Hematopoietic multipotent progenitor cell treated with erythropoietin and hydrocortisone succinate and interleukin-3 and kit ligand, for 6 days (in vitro differentiated cells): Measurements from ENCODE around the gene DNAJB8.
A peak's percentile ranks its signal among the peaks of the same experiment; 100 is the strongest.

Experiments used
- DNase-seq: peaks from one replicate; pipeline ENCODE4 v3.0.0-alpha.2; 2015

DNAJB8 gene

GRCh38 chr3:128463771-128464170, 2.9 kb downstream of the DNAJB8 start:
- no peak for DNase-seq

DNA sequence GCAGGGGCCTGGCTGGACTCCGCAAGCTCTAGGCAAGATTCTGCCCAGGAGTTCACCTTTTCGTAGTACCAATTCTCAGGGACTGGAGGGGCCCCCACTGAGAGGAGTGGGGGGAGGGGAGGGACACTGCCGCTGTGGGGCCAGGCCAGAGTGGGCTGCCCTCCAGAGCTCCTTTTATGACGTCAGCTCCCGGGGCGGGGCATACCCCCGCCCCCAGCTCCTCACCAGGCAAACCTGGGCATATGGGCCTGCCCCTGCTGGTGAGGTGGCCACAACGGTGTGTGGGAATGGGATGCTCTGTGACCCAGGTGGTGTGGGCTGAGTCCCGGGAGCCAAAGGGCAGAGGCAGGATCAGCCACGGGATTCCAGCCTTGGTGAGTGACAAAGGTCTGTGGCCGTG, 3.3 kb downstream of the DNAJB8 start:
- no peak for DNase-seq

DNA sequence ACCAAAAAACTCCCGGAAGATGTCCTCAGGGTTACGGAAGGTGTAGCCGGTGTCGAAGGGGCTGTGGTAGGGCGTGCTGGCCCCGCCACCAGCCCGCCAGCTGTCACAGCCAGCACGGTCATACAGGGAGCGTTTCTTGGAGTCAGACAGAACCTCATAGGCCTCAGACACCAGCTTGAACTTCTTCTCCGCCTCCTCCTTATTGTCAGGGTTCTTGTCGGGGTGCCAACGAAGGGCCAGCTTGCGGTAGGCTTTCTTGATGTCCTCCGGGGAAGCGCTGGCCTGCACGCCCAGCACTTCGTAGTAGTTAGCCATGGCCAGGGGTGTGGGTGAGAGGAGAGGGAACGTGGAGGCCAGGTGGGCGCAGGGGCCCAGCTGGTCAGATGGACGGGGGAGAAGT, 3.8 kb downstream of the DNAJB8 start:
- DNase-seq, result no peak

DNA sequence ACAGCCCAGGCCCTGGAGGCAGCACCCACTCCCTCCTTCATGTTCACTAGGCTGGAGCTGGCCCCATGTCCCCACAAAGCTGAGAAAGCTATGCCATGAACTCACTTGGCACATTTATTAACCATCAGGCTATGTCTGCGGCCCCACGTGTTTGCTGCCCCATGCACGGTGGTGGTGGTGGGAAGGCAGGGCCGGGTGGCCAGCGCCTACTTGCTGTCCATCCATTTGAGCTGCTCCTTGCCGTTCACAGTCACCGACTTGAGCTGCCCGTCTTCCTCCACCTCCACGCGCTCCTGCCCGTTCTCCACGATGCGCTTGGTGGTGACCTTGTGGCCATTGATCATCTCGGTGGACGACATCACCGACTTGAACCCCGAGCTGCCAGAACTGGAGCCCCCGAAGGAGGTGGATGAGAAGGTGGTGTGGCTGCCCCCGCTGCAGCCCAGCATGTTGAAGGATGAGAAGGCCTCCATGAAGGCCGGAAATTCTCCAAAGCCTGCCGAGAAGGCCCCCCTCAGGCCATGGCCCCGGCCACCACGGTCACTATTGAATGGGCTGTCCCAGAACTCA, 4.3 kb downstream of the DNAJB8 start:
- no peak for DNase-seq

DNA sequence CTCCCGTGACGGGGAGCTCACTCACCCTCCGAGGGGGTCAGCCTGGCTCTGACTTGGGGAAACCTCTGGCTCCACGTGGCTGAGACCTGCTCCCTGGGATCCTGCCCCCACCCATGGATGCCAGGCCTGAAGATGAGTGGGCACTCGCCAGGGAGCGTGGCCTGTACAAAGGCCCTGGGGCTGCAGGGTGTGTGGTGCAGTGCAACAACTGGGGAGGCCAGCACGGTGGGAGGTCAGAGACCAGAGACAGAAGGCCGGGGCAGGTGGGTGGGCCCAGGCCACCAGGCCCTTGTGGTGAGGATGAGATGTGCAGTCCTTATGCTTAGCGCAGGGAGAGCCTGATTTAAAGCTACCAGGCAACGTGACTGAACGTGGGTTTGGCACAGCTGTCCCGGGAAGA, 5.0 kb downstream of the DNAJB8 start:
- no peak for DNase-seq

DNA sequence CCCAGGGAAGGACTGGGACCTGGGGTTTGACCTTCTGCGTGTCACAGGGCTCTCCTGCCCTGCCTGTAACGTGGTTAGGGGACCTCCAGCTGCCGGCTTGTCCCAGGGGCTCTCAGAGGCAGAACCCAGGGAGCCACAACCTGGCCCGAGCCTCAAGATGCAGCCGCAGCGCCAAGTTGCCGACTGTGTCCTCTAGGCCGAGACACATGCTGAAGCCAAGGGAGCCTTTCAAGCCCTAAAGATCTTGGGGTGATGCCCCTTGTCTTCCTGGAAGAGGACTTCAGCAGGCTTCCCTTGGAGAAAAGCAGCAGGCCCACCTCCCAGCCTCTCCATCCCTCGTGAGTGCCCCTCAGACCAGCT, 7.2 kb downstream of the DNAJB8 start:
- DNase-seq, result no peak

GRCh38 chr3:128458746-128459460, 7.8 kb downstream of the DNAJB8 start:
- no peak for DNase-seq

- DNase-seq, result no peak
These were observed 8.8 kb downstream of the DNAJB8 start for GRCh38 chr3:128457937-128458336.

DNA sequence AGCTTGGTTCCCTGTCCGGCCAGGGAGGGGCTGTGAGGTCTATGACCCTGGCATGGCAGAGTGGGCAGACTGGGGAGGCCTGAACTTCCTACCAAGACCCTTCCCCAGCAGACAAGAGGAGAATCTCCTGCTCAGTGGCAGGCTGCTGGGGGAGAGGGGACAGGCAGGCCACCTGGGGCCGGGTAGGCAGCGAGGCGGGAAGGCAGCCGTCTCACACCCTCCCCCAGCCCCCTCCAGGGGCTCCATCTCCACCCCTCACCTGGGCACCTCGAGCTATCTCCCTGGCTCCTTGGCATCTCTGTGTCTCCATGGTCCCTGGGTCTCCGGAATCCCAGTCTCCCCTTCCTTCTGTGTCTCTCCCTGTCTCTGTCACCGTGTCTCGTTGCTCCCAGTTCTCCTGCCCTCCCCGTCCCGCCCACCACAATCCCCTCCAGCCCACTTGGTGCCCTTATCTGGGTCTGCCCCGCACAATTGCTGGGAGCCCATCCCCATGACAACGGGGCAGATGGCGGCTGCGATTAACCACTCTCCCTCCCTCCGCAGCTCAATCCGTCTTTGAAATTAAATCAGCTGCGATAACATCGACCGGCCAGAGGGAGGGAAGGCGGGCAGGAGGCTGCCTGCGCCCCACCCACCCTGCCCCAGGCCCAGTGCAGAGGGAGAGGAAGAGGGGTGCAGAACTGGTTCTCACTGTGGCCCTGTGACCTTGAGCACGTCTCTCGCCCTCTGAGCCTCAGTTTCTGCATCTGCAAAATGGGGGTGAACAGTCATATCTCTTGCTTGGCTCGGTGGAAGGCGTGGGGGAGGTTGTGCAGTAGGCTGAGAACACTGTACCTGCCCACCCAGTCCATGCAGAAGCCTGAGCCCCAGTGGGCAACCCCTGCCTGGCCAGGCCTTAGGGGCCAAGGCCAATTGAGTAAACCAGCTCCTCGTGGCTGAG, 9.6 kb downstream of the DNAJB8 start:
- DNase-seq, result peak; percentile 81

DNA sequence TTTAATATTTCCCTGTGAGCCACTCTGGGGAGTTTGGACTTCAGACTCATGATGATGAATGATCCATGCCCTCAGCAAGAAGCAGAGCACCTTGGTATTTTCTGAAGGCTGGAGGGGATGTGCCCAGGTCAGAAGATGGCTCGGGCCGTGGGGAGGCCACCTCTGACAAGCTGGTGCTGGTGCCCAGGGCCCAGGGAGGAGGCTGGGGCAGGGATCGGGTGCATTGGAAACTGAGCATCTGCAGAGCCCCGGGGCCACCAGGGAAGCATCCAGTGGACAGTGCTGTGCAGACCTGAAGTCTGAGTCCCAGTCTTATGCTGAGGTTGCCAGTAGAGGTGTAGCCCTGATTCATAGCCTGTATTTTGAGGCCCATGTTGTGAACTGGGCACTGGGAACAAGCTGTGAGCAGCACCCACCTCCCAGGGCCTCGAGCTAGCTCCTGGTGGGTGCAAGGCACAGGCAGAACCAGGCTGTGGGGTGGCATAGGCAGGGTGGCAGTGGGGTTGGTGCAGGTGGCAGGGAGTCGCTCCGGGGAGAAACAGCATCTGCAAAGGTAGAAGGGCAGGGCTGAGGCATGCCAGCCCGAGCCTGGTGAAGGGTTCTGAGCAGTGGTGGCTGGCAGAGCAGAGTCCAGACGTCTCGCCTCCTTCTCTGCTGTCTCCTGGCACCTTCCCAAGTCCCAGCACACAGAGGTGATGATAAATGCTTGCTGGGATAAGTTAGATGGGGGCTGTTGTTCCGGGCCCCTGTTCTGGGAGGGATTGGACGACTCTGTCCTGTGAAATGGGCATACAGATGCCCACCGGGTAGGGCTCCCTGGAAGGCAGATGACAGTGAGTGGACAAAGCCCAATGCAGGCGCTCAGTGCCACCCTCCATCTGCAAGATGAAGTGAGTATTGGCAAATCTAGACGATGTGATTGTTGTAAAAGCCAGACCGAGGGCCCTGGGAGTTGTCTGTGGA, 10.6 kb downstream of the DNAJB8 start:
- peak; percentile 67 for DNase-seq

GRCh38 chr3:128455116-128455515, 11.6 kb downstream of the DNAJB8 start:
- DNase-seq, result no peak

DNA sequence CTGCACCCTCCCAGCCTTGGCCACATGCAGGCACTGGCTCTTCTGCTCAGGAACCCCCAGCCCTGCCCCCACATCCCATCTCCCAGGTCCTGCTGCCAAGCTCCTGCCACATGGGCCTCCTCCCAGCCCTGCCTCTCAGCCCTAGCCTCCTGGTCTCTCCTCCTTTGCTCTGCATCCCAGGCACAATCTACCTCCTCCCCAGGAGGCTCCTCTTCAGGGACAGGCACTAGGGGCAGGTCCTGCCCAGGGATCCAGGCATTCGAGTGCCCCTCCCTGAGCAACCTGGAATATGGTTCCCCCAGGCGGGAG, 12.4 kb downstream of the DNAJB8 start:
- DNase-seq, result no peak

DNA sequence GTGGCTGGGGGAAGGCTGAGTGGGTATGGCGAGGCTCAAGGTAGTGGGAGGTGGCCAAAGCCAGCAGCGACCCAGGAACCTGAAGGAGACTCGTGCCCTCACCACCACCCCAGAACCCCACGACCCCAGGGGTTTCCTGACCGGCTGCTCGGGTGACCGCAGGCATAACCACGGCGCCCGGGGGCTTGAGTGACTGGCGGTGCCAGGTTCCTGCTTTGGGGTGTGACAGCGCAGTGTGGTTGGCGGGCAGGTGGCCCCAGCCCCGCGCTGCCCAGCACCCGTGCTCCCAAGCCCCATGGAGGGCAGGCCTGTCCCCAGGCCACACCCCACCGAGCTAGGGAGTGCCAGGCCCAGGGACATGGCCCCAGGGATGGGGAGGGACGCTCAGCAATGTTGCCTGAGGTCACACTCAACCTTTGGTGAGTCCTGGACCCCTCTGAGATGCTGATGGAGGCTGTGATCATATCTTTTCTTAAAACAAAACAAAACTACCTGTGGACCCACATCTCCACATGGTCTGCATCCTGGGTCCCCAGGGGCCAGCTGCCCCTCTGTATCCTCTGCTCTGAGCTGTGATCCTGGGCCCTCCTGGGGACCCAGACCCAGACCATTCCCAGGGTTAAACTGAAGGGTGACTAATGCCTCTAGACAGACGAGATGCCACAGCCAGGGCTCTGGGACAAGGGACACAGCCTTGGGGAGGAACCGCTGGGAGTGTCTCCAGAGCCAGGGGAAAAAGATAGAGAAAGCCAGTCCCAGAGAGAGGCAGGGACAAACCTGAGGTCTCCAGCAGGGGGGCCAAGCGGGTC, 13.0 kb downstream of the DNAJB8 start:
- DNase-seq, result no peak

DNA sequence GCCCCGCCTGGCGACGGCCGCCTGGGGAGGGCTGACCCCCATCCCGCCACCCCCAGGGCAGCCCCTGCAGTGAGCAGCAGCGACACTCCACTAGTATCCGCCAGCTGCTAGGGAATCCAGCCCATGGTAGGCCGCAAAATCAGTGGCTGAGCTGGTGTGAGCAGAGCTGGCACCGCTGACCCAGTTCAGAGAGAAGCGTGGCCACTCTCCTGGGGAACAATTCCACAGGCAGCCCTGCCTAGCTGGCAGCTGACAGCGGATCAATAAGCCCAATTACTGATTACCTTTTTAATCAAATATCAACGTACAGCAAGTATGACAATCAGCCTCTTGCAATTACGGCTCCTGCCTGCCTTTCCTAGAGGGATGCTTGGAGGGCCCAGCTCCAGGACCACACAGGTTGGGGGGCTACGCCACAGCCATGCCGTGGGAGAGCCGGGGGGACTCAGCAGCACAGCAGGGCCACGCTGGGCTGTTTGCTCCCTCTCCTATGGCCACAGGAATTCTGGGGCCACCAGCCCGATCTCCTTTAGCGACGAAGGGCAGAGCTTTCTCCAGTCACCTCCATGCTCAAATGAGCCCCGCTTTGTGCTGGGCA, 13.9 kb downstream of the DNAJB8 start:
- DNase-seq, result no peak

DNA sequence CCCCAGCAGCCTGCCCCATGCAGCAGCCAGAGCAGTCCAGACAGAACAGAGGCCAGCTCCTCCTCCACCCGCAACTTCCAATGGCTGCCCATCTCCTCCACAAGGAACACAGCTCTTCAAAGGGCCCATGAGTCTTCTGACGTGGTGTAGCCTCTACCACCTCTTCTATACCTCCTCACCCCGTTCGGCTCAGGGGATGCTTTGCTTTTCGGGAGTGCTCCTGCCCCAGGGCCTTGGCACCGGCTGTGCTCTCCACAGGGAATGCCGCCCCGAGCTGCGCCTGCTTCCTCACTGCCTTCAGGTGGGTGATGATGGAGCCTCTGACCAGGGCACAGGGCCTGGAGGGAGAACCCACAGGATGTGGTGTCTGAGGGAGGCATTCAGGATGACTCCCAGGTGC, 14.6 kb downstream of the DNAJB8 start:
- DNase-seq, result no peak

GRCh38 chr3:128449111-128449638, 17.5 kb downstream of the DNAJB8 start:
- no peak for DNase-seq

DNA sequence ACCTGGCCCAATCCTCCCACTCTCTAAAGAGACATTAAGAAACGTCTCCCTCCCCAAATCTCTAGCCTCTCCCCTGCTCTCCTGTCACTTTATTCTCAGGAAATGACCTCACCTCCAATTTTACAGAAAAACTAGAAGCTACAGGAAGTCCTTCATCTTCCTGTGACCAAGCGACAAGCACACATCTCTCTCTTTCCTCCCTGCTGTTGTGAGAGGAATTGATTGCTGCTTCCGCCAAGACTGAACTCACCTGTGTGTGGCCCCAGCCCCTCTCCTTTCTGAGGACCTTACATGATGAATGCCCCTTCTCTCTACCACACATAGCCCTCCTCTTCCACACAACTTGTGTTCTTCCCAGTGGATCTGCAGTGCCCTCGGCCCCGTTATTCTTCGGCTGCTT, 18.2 kb downstream of the DNAJB8 start:
- no peak for DNase-seq

DNA sequence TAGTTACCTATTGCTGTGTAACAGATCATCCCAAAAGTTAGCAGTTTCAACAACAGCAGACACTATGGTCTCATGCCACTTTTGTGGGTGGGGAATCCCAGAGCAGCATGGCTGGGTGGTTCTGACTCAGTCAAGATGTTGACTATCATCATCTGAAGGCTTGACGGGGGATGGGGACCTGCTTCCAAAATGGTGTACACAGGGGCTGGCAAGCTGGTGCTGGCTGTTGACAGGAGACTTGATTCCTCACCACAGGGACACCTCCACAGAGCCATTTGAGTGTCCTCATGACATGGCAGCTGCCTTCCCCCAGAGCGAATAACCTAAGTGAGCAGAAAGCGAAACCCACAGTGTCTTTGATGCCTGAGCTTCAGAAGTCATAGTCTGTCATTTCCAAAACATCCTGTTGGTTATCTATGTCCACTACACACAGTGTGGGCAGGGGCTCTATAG, 19.1 kb downstream of the DNAJB8 start:
- DNase-seq, result no peak

GRCh38 chr3:128446821-128447220, 19.9 kb downstream of the DNAJB8 start:
- no peak for DNase-seq

- no peak for DNase-seq
These were observed 21.3 kb downstream of the DNAJB8 start for GRCh38 chr3:128445357-128445756.

DNA sequence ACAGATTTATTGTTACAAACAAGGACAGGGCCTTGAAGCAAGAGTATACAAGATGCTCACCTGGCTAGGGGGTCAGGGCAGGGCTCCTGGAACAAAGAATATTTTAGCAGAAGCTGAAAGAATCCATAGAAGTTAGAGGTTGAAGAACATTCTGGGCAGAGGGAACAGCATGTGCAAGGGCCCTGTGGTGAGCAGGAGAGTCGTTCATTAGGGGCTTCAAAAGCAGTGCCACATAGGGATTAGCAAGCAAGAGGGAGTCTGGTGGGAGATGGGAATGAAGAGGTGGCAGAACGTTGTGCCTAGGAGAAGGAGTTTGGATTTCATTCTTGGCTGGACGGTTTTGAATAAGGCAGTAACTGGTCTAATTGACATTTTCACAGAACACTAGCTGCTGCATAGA, 22.9 kb downstream of the DNAJB8 start:
- no peak for DNase-seq
